Spleen (tissue), 7 donors: ENCODE measurements around the gene DLG5.

Source experiments
- CTCF ChIP-seq, 11 experiments: fragments of 200-600 bp in 7 of 11; fragments of 450-650 bp in 4 of 11; sonication (generic) in 4 of 11; IDR thresholded peaks in 8 of 11; conservative IDR thresholded peaks in 3 of 11; 1 replicate in 7 of 11; 2 replicates in 4 of 11; pipeline versions ENCODE4 v1.4.0 to v1.8.0; 2016 to 2021; ENCODE audit warnings: antibody characterized with exemption in 11 of 11, inconsistent platforms in 4 of 11, mild to moderate bottlenecking in 1 of 11
- POLR2AphosphoS5 ChIP-seq, 3 donors: sonication (generic); formaldehyde crosslinking; IDR thresholded peaks; one replicate each; pipeline ENCODE4 v1.5.1; 2017; ENCODE audit warnings: antibody characterized with exemption in 3 of 3
- donor health status: DM: no; HTN: no; CAD: no; lungs with moderate emphysema.
- donor health status: DM: no; HTN: no; CAD: no.
- donor health status: DM: no; HTN: no; CAD: no.

DNA sequence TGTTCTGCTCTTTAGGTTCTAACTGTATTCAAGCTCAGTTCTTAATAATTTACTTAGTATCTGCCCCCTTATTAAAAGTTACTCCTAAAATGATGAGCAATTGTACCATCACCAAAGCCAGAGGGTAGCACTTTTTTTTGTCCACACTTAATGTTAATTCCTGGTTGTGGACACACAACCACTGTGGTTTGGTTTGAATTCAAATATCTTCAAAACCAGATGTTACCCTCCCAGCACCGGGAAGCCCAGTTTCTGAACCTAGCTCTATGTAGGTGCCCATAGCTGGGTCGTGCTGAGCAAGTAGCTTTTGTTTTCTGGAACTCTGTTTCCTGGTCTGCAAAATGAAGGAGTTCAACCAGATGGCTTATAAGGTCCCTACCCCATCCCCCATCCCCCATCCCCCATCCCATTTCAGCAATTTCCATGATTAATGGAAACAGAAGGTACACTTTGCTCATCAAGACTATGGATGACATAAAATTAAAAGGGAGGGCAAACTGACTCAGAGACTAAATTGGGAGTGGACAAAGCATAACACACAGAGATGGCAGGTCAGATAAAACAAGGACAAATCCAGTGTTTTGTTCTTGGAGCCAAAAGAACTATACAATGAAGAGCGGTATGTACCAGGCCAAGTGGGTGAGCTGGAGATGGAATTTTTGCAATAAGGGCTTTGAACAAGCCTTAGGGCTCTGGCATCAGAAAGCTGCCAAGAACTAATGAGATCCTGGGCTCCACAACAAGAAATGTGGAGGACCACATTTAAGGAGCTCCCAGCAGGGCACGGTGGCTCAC lies 56.7 kb downstream of the DLG5 start:
- no peak for TF ChIP-seq CTCF (IDR thresholded peaks at IDR 0.05 in 8 of 11, conservative IDR thresholded peaks at IDR 0.05 in 3 of 11)
- no peak for TF ChIP-seq POLR2AphosphoS5 (IDR thresholded peaks at IDR 0.05)
